GM23338 (cell line): ENCODE results near the gene GPC5. TPM values are rescaled to one million over a fixed set of nuclear protein-coding genes. Genes with fewer than 3 reads are reported as not detected.

ENCODE experiments used
- EZH2 ChIP-seq: fragments of 200-600 bp; sonication (generic); IDR thresholded peaks from one replicate; pipeline ENCODE4 v1.8.0; 2017; ENCODE audit warnings: antibody characterized with exemption, mild to moderate bottlenecking, low read depth; ENCODE audit not compliant: unreplicated experiment
- JUNB ChIP-seq: IDR thresholded peaks from one replicate; pipeline ENCODE4 v1.6.1; 2016; ENCODE audit warnings: antibody characterized with exemption; ENCODE audit not compliant: unreplicated experiment
- NANOG ChIP-seq: IDR thresholded peaks from 2 replicates; pipeline ENCODE4 v1.6.1; 2016; ENCODE audit warnings: antibody characterized with exemption, borderline replicate concordance
- POLR2AphosphoS5 ChIP-seq: IDR thresholded peaks from 2 replicates; pipeline ENCODE4 v1.6.1; 2016; ENCODE audit warnings: antibody characterized with exemption, low read depth
- REST ChIP-seq: IDR thresholded peaks from one replicate; pipeline ENCODE4 v1.6.1; 2018; ENCODE audit warnings: antibody characterized with exemption; ENCODE audit not compliant: unreplicated experiment
- STAT1 ChIP-seq: IDR thresholded peaks from one replicate; pipeline ENCODE4 v1.6.1; 2016; ENCODE audit warnings: antibody characterized with exemption; ENCODE audit not compliant: unreplicated experiment
- ZNF114 ChIP-seq: fragments of 250-450 bp; sonication (Bioruptor Pico); IDR thresholded peaks from 2 replicates; pipeline ENCODE4 v1.5.0; 2020; ENCODE audit warnings: mild to moderate bottlenecking, moderate library complexity
- ZNF331 ChIP-seq: fragments of 250-450 bp; sonication (Bioruptor Pico); IDR thresholded peaks from 2 replicates; pipeline ENCODE4 v1.5.0; 2020; ENCODE audit warnings: low read depth, mild to moderate bottlenecking, moderate library complexity
- ZNF462 ChIP-seq: fragments of 250-450 bp; sonication (Bioruptor Pico); IDR thresholded peaks from 2 replicates; pipeline ENCODE4 v1.5.0; 2020; ENCODE audit warnings: mild to moderate bottlenecking, moderate library complexity
- polyA plus RNA-seq: library from polyadenylated mRNA; unstranded; fragments of >200 nt; fragmentation: Nextera tagmentation; extraction: Ambion mirVana; gene quantifications from 2 replicates; pipeline ENCODE4 v1.2.1, GENCODE V29; 2016
- total RNA-seq: library from RNA; depleted of rRNA; stranded (reverse); fragments of >200 nt; shearing (Covaris generic); gene quantifications from 2 replicates; pipeline ENCODE4 v1.2.3, GENCODE V29; 2014

The GPC5 gene
- total and polyA plus RNA-seq, 2 experiments from 2014 or later: 0.95 to 1.1 TPM

DNA sequence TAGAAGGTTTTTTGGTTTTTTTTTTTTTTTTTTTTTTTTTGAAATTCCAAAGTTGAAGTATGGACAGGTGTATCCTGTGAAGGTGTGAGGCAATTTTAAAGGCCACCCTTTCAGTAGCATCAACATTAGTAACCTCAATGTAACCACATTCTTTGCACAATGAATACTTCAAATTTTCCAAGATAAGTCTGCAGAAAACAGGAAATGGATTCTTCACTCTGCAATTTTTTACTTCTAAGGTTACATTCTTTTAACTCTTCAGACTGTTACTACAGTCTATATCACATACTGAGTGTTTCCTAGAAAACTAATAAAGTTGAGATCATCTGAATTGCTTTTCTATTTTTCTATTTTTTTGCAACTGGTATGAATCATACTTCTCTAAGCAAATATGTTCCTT, 1259.1 kb downstream of the GPC5 start (continued):
- no peak for TF ChIP-seq ZNF462 (CRISPR knock-in tag)
- no peak for TF ChIP-seq ZNF331 (CRISPR knock-in tag)
- no peak for TF ChIP-seq EZH2
- no peak for TF ChIP-seq REST
- TF ChIP-seq NANOG: no peak
- TF ChIP-seq STAT1: no peak
- TF ChIP-seq JUNB: no peak
- TF ChIP-seq ZNF114: no peak
- TF ChIP-seq POLR2AphosphoS5: no peak
